NCI-H446 (cell line): ENCODE results near the gene ST6GALNAC6.

ENCODE experiments used
- DNase-seq, 2 experiments: peaks; one replicate each; lab custom pipeline; 2025; lab: John Stamatoyannopoulos, UW

Gene ST6GALNAC6

GRCh38 chr9:127931092-127931881 is 31.9 kb upstream of the ST6GALNAC6 start:
- peak in 1 of 2 experiments; percentile 39 for DNase-seq

DNA sequence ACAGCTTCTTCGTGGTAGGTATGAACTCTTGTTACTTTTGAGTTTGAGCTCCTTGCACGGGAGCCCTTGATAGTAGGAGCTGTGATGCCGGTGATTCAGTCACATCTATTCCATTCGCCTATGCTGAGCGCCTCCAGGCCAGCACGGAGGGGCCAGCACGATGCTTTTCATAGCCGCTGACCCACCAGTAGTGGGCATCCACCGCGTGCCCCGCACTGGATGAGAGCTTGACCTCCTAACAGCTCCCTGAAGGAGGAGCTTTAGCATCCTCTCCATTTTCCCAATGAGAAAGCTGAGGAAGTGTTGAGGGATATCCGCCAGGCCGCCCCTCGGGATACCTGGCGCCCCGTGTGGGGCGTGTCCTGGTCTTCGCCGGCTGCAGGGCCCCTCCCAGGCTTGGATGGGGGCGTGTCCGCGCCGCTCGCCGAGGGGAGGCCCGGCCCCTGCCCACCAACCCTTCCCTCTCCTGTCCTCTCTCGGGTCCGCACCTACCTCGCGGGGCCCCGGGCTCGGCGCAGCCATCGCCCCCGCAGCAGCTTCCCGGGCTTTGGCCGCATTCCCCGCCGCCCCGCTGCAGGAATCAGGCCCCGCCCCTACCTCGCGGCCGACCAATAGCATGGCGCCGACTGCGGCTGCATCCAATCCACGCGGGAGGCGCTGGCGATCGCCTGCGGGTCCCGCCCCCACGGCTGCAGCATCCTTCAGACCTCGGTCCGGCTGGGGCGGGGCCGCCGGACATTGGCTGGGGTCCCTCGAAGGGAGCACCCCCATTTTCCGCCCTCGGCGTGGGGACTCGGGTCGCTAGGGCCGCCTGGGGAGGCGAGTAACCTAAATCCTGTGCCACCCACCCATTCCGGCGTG is 31.1 kb upstream of the ST6GALNAC6 start, which contains the start of gene PIP5KL1:
Gene PIP5KL1 (minus strand): TSS at position 547 of the 861 bp plus-strand sequence. CDS start 25 bp downstream, at position 522.
- DNase-seq, result peak in 1 of 2 experiments; percentile 60

- DNase-seq, result no peak
Observed at GRCh38 chr9:127929625-127929979, 30.2 kb upstream of the ST6GALNAC6 start.

DNA sequence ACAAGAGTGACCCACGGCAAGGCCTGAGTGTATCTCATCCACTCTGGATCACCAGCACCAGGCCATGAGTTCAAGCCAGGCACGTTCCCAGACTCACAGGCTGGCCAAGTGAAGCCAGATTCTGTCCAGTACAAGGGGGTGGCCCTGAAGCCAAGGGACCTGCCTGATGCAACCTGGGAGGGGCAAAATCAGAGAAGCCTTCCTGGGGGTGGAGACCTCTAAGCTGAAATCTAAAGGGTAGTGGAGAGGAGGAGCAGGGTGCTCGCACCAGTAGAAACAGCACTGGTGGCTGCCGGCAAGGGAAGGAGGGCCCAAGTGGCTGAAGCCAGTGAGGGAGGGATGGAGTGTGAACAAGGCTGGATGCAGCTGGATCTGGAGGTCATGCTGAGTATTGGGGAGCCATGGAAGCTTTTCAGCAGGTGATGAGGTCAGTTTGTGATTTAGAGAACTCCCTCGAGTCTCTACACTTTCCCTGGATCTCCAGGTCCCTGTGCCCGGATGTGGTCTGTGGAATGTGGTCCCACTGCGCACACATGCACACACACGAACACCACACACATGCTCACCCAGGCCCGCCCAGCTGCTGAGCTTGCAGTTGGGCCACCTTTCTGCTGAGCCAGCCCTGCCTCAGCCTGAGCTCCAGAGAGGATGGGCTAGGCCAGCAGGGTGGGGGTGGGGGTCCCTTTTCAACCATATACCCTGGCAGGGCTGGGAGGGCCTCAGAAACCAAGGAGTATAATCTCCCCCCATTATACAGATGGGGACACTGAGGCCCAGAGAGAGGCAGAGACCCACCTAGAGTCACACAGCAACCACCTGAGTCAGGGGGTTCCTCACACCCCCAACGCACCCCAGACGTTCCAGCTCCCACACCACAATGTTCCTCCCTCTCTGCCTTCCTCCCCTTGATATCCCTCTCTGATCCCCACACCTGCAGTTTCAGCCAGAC is 29.5 kb upstream of the ST6GALNAC6 start:
- no peak for DNase-seq

DNA sequence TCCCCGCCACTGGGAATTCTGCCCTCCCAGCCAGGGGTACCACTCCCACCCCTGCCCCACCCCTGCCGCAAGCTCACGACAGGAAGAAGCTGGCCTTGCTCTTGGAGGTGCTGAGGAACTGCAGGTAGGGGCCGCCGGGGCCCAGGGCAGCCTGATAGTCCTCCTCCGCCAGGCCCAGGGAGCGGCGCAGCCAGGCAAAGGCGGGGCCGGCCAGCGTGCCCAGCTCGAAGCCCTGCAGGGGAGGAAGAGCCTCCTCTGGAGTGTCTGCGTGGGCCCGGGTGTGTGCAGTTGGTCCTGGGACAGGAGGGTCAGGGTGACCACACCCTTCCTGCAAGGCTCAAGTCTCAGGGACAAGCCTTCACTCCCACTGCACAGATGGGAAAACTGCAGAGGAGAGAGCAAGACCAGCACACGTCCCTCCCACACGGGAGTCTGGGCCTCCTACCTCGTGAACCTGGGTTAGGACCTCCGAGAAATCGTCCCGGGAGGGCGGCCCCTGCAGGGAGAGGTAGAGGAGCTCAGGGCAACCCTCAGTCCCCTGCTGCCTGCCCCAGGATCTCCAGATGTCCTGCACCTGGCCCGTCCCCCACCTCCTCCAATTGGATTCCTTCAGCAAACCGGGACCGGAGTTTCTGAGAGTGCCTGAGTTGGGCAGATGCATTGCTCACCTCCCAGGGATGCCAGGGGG is 28.7 kb upstream of the ST6GALNAC6 start:
- no peak for DNase-seq

DNA sequence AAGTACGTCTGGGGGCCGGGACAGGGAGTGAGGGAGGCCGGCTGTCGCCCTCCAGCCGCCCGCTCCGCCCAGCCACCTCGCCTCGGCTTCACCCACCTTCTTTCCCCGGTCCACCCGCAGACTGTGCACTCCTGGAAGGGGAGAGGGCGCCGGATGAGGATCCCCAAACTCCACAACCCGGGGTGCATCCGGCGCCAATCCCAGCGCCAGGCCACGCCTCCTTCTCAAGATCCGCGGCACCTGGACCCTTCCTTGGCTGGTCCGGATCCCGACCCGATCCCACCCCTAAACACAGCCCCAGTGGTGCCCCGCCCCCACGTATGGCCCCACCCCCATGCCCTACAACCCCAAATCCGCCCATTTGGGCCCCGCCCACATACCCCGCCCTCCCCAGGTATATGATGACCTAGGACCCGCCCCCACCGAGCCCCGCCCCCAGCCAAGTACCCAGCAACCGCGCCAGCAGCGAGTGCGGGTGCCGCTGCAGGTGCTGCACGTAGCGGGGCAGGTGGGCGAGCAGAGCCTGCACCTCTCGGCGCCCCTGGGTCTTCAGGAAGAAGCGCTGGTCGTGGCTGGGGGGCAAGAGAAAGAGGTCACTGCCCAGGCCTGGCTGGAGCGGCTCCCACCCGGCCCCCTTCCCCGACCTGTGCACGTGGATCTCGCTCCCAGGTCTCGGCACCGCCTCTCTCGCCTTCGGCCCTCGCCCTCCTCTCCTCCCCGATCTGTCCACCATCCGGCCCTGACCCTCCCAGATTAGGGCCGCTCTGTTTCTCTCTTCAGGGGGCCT is 28.0 kb upstream of the ST6GALNAC6 start:
- DNase-seq, result no peak

DNA sequence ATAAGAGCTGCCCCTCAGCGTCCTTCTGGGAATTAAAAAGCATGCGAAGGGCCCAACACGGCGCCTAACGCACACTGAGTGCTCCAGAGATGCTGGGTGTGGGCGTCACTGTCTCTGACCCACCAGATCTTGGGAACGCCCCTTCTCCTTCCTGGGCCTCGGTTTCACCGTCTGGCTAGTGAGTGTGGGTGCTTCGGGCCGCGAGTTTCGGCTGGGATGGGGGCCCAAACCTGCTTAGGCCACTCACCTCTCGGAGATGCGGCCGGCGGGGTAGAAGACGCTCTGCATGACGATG is 27.4 kb upstream of the ST6GALNAC6 start:
- DNase-seq, result no peak

DNA sequence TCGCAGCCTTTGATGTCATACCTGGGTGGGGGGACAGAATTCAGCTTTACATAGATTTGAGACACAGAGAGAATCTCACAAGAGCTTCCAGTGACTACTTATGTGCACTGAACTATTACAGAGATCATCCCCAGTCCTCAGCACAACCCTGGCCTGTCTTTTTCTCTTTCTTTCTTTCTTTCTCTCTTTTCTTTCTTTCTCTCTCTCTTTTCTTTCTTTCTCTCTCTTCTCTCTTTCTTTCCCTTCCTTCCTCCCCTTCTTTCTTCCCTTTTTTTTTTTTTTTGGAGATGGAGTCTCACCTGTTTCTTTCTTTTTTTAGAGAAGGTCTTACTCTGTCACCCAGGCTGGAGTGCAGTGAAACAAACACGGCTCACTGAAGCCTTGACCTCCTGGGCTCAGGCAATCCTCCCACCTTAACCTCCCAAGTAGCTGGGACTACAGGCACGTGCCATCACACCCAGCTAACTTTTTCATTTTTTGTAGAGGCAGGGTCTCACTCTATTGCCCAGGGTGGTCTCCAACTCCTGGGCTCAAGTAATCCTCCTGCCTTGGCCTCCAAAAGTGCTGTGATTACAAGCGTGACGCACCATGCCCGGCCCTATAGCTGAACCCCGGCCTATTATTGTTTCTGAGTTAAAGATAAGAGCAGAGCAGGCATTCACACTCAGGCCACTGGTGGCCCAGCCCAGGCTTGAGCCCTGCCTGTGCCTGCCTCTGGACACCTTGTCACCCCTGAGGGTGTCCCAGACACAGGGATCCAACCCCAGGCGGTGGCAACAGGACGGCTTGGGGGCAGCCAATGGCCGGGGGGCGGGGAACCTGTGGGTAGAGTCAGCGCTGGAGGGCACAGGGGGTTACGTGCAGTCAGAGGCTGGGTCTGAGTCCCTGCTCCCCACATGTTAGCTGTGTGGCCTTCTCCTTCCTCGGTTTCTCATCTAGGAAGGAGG is 26.8 kb upstream of the ST6GALNAC6 start:
- DNase-seq, result no peak

DNA sequence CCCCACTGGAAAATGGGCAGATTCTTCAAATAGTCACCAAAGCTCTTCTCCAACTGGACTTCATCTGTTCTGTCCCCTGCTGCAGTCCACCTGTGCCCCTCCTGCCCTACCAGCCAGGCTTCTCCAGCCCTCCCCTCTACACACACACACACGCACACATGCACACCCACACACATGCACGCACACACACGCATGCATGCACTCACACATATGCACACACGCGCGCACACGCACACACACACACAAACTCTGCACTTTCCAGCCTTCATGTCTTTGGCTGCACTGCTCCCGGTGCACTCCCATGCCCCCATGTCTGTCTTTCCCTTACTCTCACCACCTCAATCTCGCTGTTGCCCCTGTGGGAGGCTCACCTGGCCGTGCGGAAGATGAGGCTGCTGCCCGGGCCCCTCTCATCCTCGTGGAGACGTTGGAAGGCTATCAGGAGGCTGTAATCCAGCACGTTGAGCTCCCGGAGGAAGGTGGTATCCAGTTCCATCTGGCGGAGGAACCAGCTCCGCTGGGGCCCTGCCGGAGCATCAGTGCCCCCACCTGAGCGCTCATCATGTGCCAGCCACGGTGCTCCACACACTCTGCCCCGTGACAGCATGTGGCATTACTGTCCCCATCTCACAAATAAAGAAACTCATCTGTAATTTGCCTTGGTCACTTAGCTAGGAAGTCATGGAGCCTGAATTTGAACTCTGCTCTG is 25.5 kb upstream of the ST6GALNAC6 start:
- DNase-seq, result no peak

- DNase-seq, result no peak
Observed at GRCh38 chr9:127923771-127924170, 24.4 kb upstream of the ST6GALNAC6 start.

- DNase-seq, result no peak
Observed at GRCh38 chr9:127923046-127923445, 23.6 kb upstream of the ST6GALNAC6 start.

DNA sequence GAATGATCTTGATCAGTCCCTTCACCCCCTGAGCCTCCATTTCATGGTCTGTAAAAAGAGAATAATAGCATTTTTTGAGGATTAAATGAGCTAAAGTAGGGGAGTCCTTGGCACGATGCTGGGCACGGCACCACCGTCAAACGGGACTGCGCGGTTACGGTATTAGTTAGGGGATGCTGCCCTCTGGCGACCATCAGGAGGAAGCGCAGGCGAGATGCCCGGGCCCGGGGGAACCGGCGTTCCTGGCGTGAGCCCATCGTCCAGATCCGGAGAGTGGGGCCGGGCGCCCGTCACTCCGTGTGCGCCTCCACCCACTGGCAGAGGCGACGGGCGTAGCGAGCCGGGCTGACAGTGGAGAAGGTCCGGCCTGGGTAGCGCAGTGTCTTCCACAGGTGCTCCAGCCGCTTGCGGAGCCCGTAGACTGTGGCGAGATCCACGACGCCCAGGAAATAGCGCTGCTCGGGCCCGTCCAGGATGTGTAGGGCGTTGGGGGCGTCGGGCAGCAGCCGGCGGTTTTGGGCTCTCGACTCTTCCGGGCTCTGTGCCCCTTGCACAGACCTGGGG is 22.2 kb upstream of the ST6GALNAC6 start:
- peak in 1 of 2 experiments; percentile 45 for DNase-seq

- DNase-seq, result no peak
Observed at GRCh38 chr9:127920794-127921193, 21.4 kb upstream of the ST6GALNAC6 start.

GRCh38 chr9:127919253-127919815 is 19.9 kb upstream of the ST6GALNAC6 start:
- peak in 1 of 2 experiments; percentile 25 for DNase-seq

- DNase-seq, result peak in 1 of 2 experiments; percentile 44
Observed at GRCh38 chr9:127918183-127919107, 19.0 kb upstream of the ST6GALNAC6 start.

- DNase-seq, result no peak
Observed at GRCh38 chr9:127917603-127918002, 18.2 kb upstream of the ST6GALNAC6 start.
